ENCODE data around the gene ADCY1. TPM values are rescaled to one million over a fixed set of nuclear protein-coding genes. Genes with fewer than 3 reads are reported as not detected.

The ADCY1 gene
- total and polyA plus RNA-seq, 4 donors: 0.33 to 20.1 (median 4.1) TPM

- TF ChIP-seq REST (IDR thresholded peaks at IDR 0.05) (no peak), JUND (IDR thresholded peaks at IDR 0.05) (no peak), CTCF (IDR thresholded peaks at IDR 0.05; ENCODE audit: low read depth, low read length, missing input control) (no peak), GABPA (IDR thresholded peaks at IDR 0.05 in 1 of 2, conservative IDR thresholded peaks at IDR 0.05 in 1 of 2) (no peak), SP1 (IDR thresholded peaks at IDR 0.05) (no peak)
Measured at GRCh38 chr7:45650404-45651394, 76.5 kb downstream of the ADCY1 start (continued).

GRCh38 chr7:45651540-45651939 is 77.4 kb downstream of the ADCY1 start:
- DNase-seq (ENCODE audit: low spot score): no peak
- Histone ChIP-seq H3K36me3 (ENCODE audit: control insufficient read depth in 4 of 4, insufficient read depth in 3 of 4, low read depth in 1 of 4, low read length in 3 of 4) (no peaks in the 10 kb centered on the region), H3K4me1 (ENCODE audit: control insufficient read depth in 4 of 4, insufficient read depth in 4 of 4, low read length in 3 of 4) (no peaks in the 10 kb centered on the region), H3K9me3 (ENCODE audit: control insufficient read depth in 4 of 4, low read length in 3 of 4) (no peaks in the 10 kb centered on the region), H3K27ac (ENCODE audit: low read depth in 1 of 2, low read length in 2 of 2) (no peak overlapping the region), H3K9ac (ENCODE audit: low read depth in 1 of 2, low read length in 2 of 2) (no peak overlapping the region), H3K4me3 (ENCODE audit: low read depth in 1 of 3, low read length in 3 of 3) (no peak overlapping the region), H3K27me3 (ENCODE audit: control insufficient read depth in 4 of 4, insufficient read depth in 4 of 4, low read length in 3 of 4) (no peaks in the 10 kb centered on the region)
- 89% methylated on average over 6 of the region's 6 CpGs for WGBS
- TF ChIP-seq ZBTB33 (IDR thresholded peaks at IDR 0.05) (no peak), TAF1 (conservative IDR thresholded peaks at IDR 0.05) (no peak), ATF3 (IDR thresholded peaks at IDR 0.05) (no peak), SP1 (IDR thresholded peaks at IDR 0.05) (no peak), REST (IDR thresholded peaks at IDR 0.05) (no peak), YY1 (IDR thresholded peaks at IDR 0.05) (no peak), FOXA1 (IDR thresholded peaks at IDR 0.05) (no peak), HNF4G (IDR thresholded peaks at IDR 0.05) (no peak), FOXA2 (IDR thresholded peaks at IDR 0.05) (no peak), JUND (IDR thresholded peaks at IDR 0.05) (no peak), CTCF (IDR thresholded peaks at IDR 0.05; ENCODE audit: low read depth, low read length, missing input control) (no peak), RAD21 (IDR thresholded peaks at IDR 0.05) (no peak), HNF4A (conservative IDR thresholded peaks at IDR 0.05) (no peak), GABPA (IDR thresholded peaks at IDR 0.05 in 1 of 2, conservative IDR thresholded peaks at IDR 0.05 in 1 of 2) (no peak), MAX (IDR thresholded peaks at IDR 0.05) (no peak), RXRA (IDR thresholded peaks at IDR 0.05) (no peak)

All from liver (tissue), 9 donors.